OCI-LY1 (cell line): ENCODE measurements around the gene BTBD16.

ENCODE experiments used
- H2AFZ ChIP-seq: fragments of 200-600 bp; sonication (generic), shearing (Covaris generic); 2 replicates; pipeline ENCODE4 v1.6.0; 2014; ENCODE audit warnings: antibody characterized with exemption, mild to moderate bottlenecking, low read length
- H3F3A ChIP-seq: fragments of 200-600 bp; sonication (generic), shearing (Covaris generic); 2 replicates; pipeline ENCODE4 v1.6.0; 2014; ENCODE audit warnings: mild to moderate bottlenecking, antibody characterized with exemption, low read length, moderate library complexity; ENCODE audit not compliant: insufficient read depth
- H3K27ac ChIP-seq: fragments of 200-600 bp; sonication (generic); 2 replicates; pipeline ENCODE4 v1.5.1; 2014; ENCODE audit warnings: low read length, mixed run types, mild to moderate bottlenecking, low read depth; ENCODE audit not compliant: poor library complexity, severe bottlenecking
- H3K27me3 ChIP-seq: fragments of 200-600 bp; sonication (generic); 2 replicates; pipeline ENCODE4 v1.6.0; 2014; ENCODE audit warnings: antibody characterized with exemption, mild to moderate bottlenecking, low read length, moderate library complexity; ENCODE audit not compliant: insufficient read depth
- H3K36me3 ChIP-seq: fragments of 200-600 bp; sonication (generic); 2 replicates; pipeline ENCODE4 v1.6.1; 2014; ENCODE audit warnings: mild to moderate bottlenecking, antibody characterized with exemption, low read length, moderate library complexity, mixed read lengths; ENCODE audit not compliant: insufficient read depth
- H3K4me1 ChIP-seq: fragments of 200-600 bp; sonication (generic); 2 replicates; pipeline ENCODE4 v1.5.1; 2014; ENCODE audit warnings: mild to moderate bottlenecking, low read length, moderate library complexity; ENCODE audit not compliant: insufficient read depth, severe bottlenecking
- H3K4me2 ChIP-seq: fragments of 200-600 bp; sonication (generic), shearing (Covaris generic); 2 replicates; pipeline ENCODE4 v1.6.1; 2014; ENCODE audit warnings: low read length
- H3K4me3 ChIP-seq: fragments of 200-600 bp; sonication (generic); 2 replicates; pipeline ENCODE4 v1.5.1; 2014; ENCODE audit warnings: low read length, low read depth, mild to moderate bottlenecking, mixed read lengths; ENCODE audit not compliant: poor library complexity, severe bottlenecking
- H3K79me2 ChIP-seq: fragments of 200-600 bp; shearing (Covaris generic); 2 replicates; pipeline ENCODE4 v1.6.1; 2016; ENCODE audit warnings: mixed run types, low read length, mixed read lengths; ENCODE audit not compliant: insufficient read depth
- H3K9ac ChIP-seq: fragments of 200-600 bp; sonication (generic), shearing (Covaris generic); 2 replicates; pipeline ENCODE4 v1.6.1; 2014; ENCODE audit warnings: mild to moderate bottlenecking, low read length, mixed read lengths
- H3K9me2 ChIP-seq: fragments of 200-600 bp; sonication (generic), shearing (Covaris generic); 2 replicates; pipeline ENCODE4 v1.6.1; 2014; ENCODE audit warnings: low read depth, mild to moderate bottlenecking, low read length, mixed read lengths
- H3K9me3 ChIP-seq: fragments of 200-600 bp; shearing (Covaris generic); 2 replicates; pipeline ENCODE4 v1.6.1; 2014; ENCODE audit warnings: low read length, mixed read lengths
- H4K20me1 ChIP-seq: fragments of 200-600 bp; sonication (generic), shearing (Covaris generic); 2 replicates; pipeline ENCODE4 v1.6.0; 2016; ENCODE audit warnings: mild to moderate bottlenecking, low read length; ENCODE audit not compliant: insufficient read depth
- EZH2 ChIP-seq: fragments of 200-600 bp; sonication (generic), shearing (Covaris generic); IDR thresholded peaks from 2 replicates; pipeline ENCODE4 v1.8.0; 2017; ENCODE audit warnings: borderline replicate concordance, mixed run types, mild to moderate bottlenecking, antibody characterized with exemption, low read length, moderate library complexity, mixed read lengths
- TF ChIP-seq, protein P1 (sequence below): fragments of 200-600 bp; sonication (generic), shearing (Covaris generic); IDR thresholded peaks from 2 replicates; pipeline ENCODE4 v1.5.1; 2017; ENCODE audit warnings: mild to moderate bottlenecking, antibody characterized with exemption, low read length, moderate library complexity, mixed read lengths

BTBD16 gene

GRCh38 chr10:122229666-122230065, 41.4 kb upstream of the BTBD16 start:
- TF ChIP-seq EZH2: no peak
- TF ChIP-seq, protein P1, sequence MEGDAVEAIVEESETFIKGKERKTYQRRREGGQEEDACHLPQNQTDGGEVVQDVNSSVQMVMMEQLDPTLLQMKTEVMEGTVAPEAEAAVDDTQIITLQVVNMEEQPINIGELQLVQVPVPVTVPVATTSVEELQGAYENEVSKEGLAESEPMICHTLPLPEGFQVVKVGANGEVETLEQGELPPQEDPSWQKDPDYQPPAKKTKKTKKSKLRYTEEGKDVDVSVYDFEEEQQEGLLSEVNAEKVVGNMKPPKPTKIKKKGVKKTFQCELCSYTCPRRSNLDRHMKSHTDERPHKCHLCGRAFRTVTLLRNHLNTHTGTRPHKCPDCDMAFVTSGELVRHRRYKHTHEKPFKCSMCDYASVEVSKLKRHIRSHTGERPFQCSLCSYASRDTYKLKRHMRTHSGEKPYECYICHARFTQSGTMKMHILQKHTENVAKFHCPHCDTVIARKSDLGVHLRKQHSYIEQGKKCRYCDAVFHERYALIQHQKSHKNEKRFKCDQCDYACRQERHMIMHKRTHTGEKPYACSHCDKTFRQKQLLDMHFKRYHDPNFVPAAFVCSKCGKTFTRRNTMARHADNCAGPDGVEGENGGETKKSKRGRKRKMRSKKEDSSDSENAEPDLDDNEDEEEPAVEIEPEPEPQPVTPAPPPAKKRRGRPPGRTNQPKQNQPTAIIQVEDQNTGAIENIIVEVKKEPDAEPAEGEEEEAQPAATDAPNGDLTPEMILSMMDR: no peak
- H3K9me2 ChIP-seq: no peaks in the 10 kb centered on the region
- H3K36me3 ChIP-seq: no peaks in the 10 kb centered on the region
- H4K20me1 ChIP-seq: no peaks in the 10 kb centered on the region
- H3K4me2 ChIP-seq: no peak overlapping the region
- H3K4me3 ChIP-seq: no peak overlapping the region
- no peak overlapping the region for H3K27ac ChIP-seq
- no peaks in the 10 kb centered on the region for H3K4me1 ChIP-seq
- no peaks in the 10 kb centered on the region for H3K27me3 ChIP-seq
- no peaks in the 10 kb centered on the region for H3K79me2 ChIP-seq
- H3K9ac ChIP-seq: no peak overlapping the region
- no peaks in the 10 kb centered on the region for H3F3A ChIP-seq
- H3K9me3 ChIP-seq: no peaks in the 10 kb centered on the region
- no peak overlapping the region for H2AFZ ChIP-seq

DNA sequence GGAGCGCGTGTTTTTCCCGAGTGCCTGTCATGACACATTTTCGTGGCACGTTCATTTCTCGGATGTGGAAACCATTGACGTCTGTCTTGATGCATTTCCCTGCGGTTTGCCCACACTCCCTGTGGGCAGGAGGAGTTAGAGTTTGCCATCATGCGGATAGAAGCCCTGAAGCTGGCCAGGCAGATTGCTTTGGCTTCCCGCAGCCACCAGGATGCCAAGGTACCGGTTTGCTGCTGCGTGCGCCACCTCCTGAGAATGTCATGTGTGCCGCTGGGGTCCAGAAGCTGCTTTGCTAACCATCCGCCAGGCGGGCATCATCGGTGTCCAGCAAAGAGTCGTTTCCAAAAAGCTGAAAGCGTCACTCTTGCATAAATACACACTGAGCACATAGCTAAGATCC, 40.9 kb upstream of the BTBD16 start:
- no peaks in the 10 kb centered on the region for H3K4me1 ChIP-seq
- no peaks in the 10 kb centered on the region for H3K9me2 ChIP-seq

GRCh38 chr10:122232769-122233168, 38.3 kb upstream of the BTBD16 start:
- Histone ChIP-seq H3K9me3 (no peaks in the 10 kb centered on the region), H3K4me2 (no peak overlapping the region), H3K27me3 (no peaks in the 10 kb centered on the region), H3K4me1 (no peaks in the 10 kb centered on the region), H3K9me2 (no peaks in the 10 kb centered on the region), H3K27ac (no peak overlapping the region), H4K20me1 (no peaks in the 10 kb centered on the region), H3K4me3 (no peak overlapping the region), H3F3A (no peaks in the 10 kb centered on the region), H3K79me2 (no peaks in the 10 kb centered on the region), H3K36me3 (no peaks in the 10 kb centered on the region), H2AFZ (no peak overlapping the region), H3K9ac (no peak overlapping the region)
- TF ChIP-seq, protein P1: no peak
- TF ChIP-seq EZH2: no peak

More for the DNA sequence above, 40.9 kb upstream of the BTBD16 start:
- no peak overlapping the region for H3K4me2 ChIP-seq
- no peak overlapping the region for H3K27ac ChIP-seq
- no peaks in the 10 kb centered on the region for H3K27me3 ChIP-seq
- H3K4me3 ChIP-seq: no peak overlapping the region
- no peaks in the 10 kb centered on the region for H3K79me2 ChIP-seq
- H3K36me3 ChIP-seq: no peaks in the 10 kb centered on the region
- H4K20me1 ChIP-seq: no peaks in the 10 kb centered on the region
- H3K9ac ChIP-seq: no peak overlapping the region
- TF ChIP-seq, protein P1: no peak
- TF ChIP-seq EZH2: no peak
- H2AFZ ChIP-seq: no peak overlapping the region
- H3K9me3 ChIP-seq: no peaks in the 10 kb centered on the region
- no peaks in the 10 kb centered on the region for H3F3A ChIP-seq
